ENCODE results near the gene IL17RE.
A peak's percentile ranks its signal among the peaks of the same experiment; 100 is the strongest.
"Not testable (repeated sequence)": the region's sequence is repeated elsewhere in the genome, so short reads cannot be mapped to it uniquely, and the experiment has no call there.

The IL17RE gene, protein sequence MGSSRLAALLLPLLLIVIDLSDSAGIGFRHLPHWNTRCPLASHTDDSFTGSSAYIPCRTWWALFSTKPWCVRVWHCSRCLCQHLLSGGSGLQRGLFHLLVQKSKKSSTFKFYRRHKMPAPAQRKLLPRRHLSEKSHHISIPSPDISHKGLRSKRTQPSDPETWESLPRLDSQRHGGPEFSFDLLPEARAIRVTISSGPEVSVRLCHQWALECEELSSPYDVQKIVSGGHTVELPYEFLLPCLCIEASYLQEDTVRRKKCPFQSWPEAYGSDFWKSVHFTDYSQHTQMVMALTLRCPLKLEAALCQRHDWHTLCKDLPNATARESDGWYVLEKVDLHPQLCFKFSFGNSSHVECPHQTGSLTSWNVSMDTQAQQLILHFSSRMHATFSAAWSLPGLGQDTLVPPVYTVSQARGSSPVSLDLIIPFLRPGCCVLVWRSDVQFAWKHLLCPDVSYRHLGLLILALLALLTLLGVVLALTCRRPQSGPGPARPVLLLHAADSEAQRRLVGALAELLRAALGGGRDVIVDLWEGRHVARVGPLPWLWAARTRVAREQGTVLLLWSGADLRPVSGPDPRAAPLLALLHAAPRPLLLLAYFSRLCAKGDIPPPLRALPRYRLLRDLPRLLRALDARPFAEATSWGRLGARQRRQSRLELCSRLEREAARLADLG

DNA sequence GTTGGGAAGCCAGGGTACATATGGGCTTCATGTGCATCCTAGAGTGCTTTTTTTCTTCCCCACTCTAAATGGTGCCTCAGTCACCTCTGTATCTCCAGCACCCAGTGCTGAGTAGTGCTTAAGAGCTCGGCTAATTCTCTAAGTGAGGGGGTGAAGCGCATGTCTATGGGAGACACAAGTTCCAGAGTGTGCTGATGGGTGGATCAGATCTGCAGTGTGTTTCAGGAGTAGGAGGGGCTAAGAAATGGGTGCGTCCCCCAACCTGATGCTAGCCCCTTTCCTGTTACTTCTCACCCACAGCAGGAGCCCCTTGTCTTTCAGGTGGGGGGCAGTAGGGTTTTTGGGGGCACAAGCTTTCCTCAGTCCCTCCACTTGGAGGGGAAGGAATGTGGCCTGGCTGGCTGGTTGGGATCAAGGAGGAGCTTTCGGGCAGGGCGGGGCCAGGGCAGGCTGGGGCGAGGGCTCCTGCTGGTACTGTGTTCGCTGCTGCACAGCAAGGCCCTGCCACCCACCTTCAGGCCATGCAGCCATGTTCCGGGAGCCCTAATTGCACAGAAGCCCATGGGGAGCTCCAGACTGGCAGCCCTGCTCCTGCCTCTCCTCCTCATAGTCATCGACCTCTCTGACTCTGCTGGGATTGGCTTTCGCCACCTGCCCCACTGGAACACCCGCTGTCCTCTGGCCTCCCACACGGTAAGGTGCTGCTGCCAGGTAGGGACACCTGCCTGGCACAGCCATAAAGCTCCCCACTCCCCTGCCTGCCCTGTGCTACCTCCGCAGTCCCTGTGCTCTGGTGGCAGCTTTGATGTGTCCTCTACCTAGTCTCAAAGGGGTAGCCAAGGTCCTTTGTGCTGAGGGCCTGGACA, at the start of gene IL17RE:
TSS of gene IL17RE (plus strand) at position 477 of the 866 bp plus-strand sequence. CDS start at position 562, 85 bp downstream.
- H3K27me3 ChIP-seq: no peaks in the 10 kb centered on the region
- peaks cover 27 to 48% (median 32%) of the 10 kb centered on the region in 10 experiments for H3K4me1 ChIP-seq
- peak within 1 kb of the TSS in 2 of 10 experiments; percentile 21 to 42; a peak in 3 of 20 replicates for H3K4me3 ChIP-seq
- H3K36me3 ChIP-seq: peaks cover 0 to 3% (median 0%) of the 10 kb centered on the region in 11 experiments; a peak in 1 of 22 replicates
- H4K20me1 ChIP-seq: peaks cover 0 to 13% (median 6%) of the 10 kb centered on the region in 11 experiments; a peak in 12 of 22 replicates
- H3K9ac ChIP-seq: peak within 1 kb of the TSS in 8 of 11 experiments; percentile 21 to 61 (median 36); a peak in 12 of 22 replicates
- H3K4me2 ChIP-seq: peak within 1 kb of the TSS; percentile 84 to 95 (median 91)
- no peak for TF ChIP-seq Cebpa-rat (IDR thresholded peaks at IDR 0.05)
- H3K9me3 ChIP-seq (replicated peaks in 1 of 11): no peaks in the 10 kb centered on the region
- peak within 1 kb of the TSS in 9 of 11 experiments; percentile 3 to 60 (median 40); a peak in 14 of 22 replicates for H3K27ac ChIP-seq

GRCh38 chr3:9854291-9854940, 48.2 kb upstream of the IL17RE start:
- not testable (repeated sequence) for H3K4me1 ChIP-seq

DNA sequence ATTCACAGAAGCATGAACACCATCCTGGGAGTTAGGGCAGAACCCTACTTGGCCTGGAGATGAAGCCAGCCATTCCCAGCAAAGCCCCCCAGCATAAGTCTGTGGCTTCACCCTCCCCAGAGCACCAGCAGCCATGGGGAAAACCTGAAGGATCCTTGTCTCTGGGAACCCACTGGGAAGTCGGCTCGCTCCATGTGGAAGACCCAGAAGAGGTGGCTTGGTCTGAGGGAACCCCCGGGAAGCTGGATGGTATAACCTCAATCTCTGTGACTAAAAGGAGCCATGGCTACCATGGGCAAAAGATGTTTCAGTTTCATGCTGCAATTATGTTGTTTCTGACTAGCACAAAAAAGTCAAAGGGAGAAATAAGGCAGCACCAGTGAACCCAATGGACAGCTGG, 47.1 kb upstream of the IL17RE start:
- no peak overlapping the region for H3K27ac ChIP-seq
- no peaks in the 10 kb centered on the region for H3K4me1 ChIP-seq
- TF ChIP-seq Cebpa-rat (IDR thresholded peaks at IDR 0.05): no peak

More at GRCh38 chr3:9854291-9854940, 48.2 kb upstream of the IL17RE start:
- H4K20me1 ChIP-seq; H3K4me3 ChIP-seq; H3K36me3 ChIP-seq; H3K27me3 ChIP-seq; H3K9me3 ChIP-seq (replicated peaks in 1 of 11); H3K9ac ChIP-seq; H3K27ac ChIP-seq; H3K4me2 ChIP-seq: not testable (repeated sequence)

DNA sequence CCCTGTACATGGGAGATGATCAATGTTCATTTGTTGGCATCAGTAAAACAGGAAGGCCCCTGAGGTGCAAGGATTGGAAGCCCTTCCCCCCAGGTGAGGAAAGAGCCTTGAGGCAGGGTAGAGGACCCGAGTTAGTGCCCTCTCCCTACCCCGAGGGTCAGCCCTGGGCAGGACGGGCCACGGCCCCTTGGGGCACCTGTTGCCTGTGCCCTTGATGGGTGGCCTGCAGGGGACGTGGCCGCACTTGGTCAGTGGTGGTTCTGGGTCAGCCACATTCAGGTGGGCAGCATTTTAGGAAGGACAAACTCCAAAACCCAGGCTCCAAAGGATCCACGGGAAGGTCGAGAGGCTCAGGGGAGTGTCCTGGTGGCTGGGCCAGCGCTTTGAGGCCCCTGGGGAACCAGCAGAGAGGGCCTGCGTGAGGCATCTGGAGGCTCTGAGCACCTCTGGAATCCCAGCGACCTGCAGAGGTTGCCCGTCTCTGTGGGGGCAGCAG, 43.1 kb upstream of the IL17RE start:
- H3K36me3 ChIP-seq: no peaks in the 10 kb centered on the region
- H3K27ac ChIP-seq: no peak overlapping the region
- no peaks in the 10 kb centered on the region for H3K9me3 ChIP-seq (replicated peaks in 1 of 11)
- no peak for TF ChIP-seq Cebpa-rat (IDR thresholded peaks at IDR 0.05)
- no peak overlapping the region for H3K4me3 ChIP-seq
- peaks cover 5 to 12% (median 9%) of the 10 kb centered on the region in 11 experiments; a peak in 13 of 22 replicates for H3K27me3 ChIP-seq
- peaks cover 0 to 7% (median 0%) of the 10 kb centered on the region in 10 experiments; a peak in 3 of 20 replicates for H3K4me1 ChIP-seq
- no peak overlapping the region for H3K9ac ChIP-seq
- H3K4me2 ChIP-seq: no peak overlapping the region
- no peaks in the 10 kb centered on the region for H4K20me1 ChIP-seq

More for the DNA sequence above, 47.1 kb upstream of the IL17RE start:
- H3K9me3 ChIP-seq (replicated peaks in 1 of 11): no peaks in the 10 kb centered on the region
- H4K20me1 ChIP-seq: no peaks in the 10 kb centered on the region
- no peaks in the 10 kb centered on the region for H3K36me3 ChIP-seq
- no peak overlapping the region for H3K9ac ChIP-seq
- no peaks in the 10 kb centered on the region for H3K27me3 ChIP-seq
- H3K4me3 ChIP-seq: no peak overlapping the region
- H3K4me2 ChIP-seq: no peak overlapping the region

DNA sequence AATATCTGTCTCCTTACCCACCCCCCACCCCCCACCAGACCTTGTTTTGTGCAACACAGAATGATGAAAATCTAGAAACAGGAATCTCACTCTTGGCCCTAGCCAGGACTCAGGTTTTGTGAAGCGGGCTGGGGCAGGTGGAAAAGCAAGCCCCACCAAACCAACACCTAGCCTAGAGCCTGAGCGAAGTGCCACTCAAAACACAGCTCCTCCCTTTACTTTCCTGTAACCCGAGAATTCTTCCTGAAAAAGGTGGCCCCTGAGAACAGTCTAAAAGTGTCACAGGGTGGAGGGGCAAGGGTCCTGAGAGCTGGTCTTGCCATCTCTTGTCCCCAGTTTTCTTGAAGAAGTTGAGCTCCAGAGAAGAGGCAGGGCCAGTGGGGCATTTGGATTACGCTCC, 41.4 kb upstream of the IL17RE start:
- Histone ChIP-seq H3K4me3 (no peak overlapping the region), H4K20me1 (no peaks in the 10 kb centered on the region), H3K9me3 (replicated peaks in 1 of 11) (no peaks in the 10 kb centered on the region), H3K4me1 (peaks cover 0 to 7% (median 0%) of the 10 kb centered on the region in 10 experiments; a peak in 3 of 20 replicates), H3K36me3 (no peaks in the 10 kb centered on the region), H3K27me3 (peaks cover 5 to 12% (median 9%) of the 10 kb centered on the region in 11 experiments; a peak in 13 of 22 replicates), H3K4me2 (no peak overlapping the region), H3K9ac (no peak overlapping the region), H3K27ac (no peak overlapping the region)
- TF ChIP-seq Cebpa-rat (IDR thresholded peaks at IDR 0.05): no peak

DNA sequence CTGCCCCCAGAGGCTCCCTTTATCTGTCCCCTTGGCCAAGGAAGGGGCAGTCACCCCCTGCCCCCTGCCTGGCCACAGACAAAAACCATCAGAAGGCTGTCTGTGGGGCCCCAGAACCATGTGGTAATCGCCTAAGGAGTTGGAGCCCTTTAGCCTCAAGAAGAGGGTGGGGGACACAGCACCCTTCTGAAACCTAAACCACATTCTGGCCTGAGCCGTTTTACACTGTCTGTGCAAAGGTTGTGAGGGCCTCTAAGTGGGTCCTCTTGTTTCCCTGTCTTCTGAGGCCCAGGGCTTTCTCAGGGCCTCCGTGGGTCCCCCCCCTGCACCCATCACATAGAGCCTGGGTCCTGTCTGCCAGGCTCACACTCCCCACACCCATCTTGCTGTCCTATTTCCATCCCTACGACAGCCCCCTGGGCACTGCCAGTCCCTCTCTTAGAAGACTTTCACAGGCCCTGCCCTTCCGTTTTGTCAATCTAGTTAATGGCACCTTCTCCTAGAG, 41.0 kb upstream of the IL17RE start:
- peaks cover 5 to 12% (median 9%) of the 10 kb centered on the region in 11 experiments; a peak in 13 of 22 replicates for H3K27me3 ChIP-seq
- no peaks in the 10 kb centered on the region for H3K9me3 ChIP-seq (replicated peaks in 1 of 11)
- TF ChIP-seq Cebpa-rat (IDR thresholded peaks at IDR 0.05): no peak
- H3K4me3 ChIP-seq: no peak overlapping the region
- H3K4me1 ChIP-seq: peaks cover 0 to 7% (median 0%) of the 10 kb centered on the region in 10 experiments; a peak in 3 of 20 replicates
- no peak overlapping the region for H3K9ac ChIP-seq
- H3K36me3 ChIP-seq: no peaks in the 10 kb centered on the region
- no peak overlapping the region for H3K4me2 ChIP-seq
- no peaks in the 10 kb centered on the region for H4K20me1 ChIP-seq
- no peak overlapping the region for H3K27ac ChIP-seq

GRCh38 chr3:9862391-9863057, 40.1 kb upstream of the IL17RE start:
- peak overlapping the region in 2 of 10 experiments; percentile 18 to 24; a peak in 3 of 20 replicates for H3K4me3 ChIP-seq
- peak overlapping the region; percentile 21 to 68 (median 39); a peak in 20 of 22 replicates for H3K4me2 ChIP-seq
- H3K36me3 ChIP-seq: no peaks in the 10 kb centered on the region
- peaks cover 0 to 7% (median 0%) of the 10 kb centered on the region in 10 experiments; a peak in 3 of 20 replicates for H3K4me1 ChIP-seq
- H3K9ac ChIP-seq: peak overlapping the region in 3 of 11 experiments; percentile 31 to 48 (median 41); a peak in 4 of 22 replicates
- no peak for TF ChIP-seq Cebpa-rat (IDR thresholded peaks at IDR 0.05)
- H3K9me3 ChIP-seq (replicated peaks in 1 of 11): no peaks in the 10 kb centered on the region
- no peak overlapping the region for H3K27ac ChIP-seq
- H4K20me1 ChIP-seq: no peaks in the 10 kb centered on the region
- H3K27me3 ChIP-seq: peaks cover 5 to 12% (median 9%) of the 10 kb centered on the region in 11 experiments; a peak in 13 of 22 replicates
